GM12873 (cell line): ENCODE measurements around the gene AFP.

Experiments used
- TF ChIP-seq, protein P1 (sequence below): IDR thresholded peaks from 2 replicates; pipeline ENCODE4 v1.5.1; 2012; ENCODE audit warnings: low read depth, mild to moderate bottlenecking, moderate library complexity, low read length, control low read depth; ENCODE audit not compliant: insufficient read depth; ENCODE audit errors: missing control alignments

AFP gene

DNA sequence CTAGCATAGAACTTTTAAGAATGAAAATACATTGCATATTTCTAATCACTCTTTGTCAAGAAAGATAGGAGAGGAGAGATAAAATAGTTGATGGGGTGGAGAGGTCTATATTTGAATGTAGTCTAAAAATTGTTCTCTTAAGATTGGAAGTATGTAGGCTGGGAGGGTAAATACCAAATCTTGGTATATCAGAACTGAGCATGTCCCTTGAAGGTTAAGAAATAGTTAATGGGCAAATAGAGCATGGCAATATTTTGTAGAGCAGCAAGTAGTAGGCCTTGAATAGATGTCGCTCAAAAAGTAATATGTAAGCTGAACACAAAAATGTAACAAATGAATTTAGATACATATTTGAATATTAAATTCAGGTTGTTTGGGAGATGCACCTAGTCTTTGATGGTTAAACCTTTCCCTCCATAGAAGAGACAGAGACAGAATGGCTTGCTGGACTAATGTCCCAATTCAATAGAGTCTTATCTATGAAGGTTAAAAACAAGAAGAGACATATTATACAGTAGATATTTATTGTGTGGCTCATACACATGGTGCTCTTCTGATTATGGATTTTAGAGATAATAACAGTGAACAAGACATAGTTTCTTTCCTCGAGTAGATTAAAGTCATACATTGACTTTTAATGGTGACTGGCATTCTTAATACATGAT, 19.5 kb upstream of the AFP start:
- TF ChIP-seq, protein P1, sequence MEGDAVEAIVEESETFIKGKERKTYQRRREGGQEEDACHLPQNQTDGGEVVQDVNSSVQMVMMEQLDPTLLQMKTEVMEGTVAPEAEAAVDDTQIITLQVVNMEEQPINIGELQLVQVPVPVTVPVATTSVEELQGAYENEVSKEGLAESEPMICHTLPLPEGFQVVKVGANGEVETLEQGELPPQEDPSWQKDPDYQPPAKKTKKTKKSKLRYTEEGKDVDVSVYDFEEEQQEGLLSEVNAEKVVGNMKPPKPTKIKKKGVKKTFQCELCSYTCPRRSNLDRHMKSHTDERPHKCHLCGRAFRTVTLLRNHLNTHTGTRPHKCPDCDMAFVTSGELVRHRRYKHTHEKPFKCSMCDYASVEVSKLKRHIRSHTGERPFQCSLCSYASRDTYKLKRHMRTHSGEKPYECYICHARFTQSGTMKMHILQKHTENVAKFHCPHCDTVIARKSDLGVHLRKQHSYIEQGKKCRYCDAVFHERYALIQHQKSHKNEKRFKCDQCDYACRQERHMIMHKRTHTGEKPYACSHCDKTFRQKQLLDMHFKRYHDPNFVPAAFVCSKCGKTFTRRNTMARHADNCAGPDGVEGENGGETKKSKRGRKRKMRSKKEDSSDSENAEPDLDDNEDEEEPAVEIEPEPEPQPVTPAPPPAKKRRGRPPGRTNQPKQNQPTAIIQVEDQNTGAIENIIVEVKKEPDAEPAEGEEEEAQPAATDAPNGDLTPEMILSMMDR: no peak

DNA sequence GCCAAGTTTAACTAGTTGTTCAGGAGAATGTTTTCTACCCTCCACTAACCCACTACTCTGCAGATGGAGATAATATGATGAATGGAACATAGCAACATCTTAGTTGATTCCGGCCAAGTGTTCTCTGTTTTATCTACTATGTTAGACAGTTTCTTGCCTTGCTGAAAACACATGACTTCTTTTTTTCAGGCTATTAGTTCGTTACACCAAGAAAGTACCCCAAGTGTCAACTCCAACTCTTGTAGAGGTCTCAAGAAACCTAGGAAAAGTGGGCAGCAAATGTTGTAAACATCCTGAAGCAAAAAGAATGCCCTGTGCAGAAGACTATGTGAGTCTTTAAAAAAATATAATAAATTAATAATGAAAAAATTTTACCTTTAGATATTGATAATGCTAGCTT, 18.7 kb upstream of the AFP start:
- TF ChIP-seq, protein P1: no peak

DNA sequence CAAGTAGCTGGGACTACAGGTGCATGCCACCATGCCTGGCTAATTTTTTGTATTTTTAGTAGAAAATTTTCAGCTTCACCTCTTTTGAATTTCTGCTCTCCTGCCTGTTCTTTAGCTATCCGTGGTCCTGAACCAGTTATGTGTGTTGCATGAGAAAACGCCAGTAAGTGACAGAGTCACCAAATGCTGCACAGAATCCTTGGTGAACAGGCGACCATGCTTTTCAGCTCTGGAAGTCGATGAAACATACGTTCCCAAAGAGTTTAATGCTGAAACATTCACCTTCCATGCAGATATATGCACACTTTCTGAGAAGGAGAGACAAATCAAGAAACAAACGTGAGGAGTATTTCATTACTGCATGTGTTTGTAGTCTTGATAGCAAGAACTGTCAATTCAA, 18.0 kb upstream of the AFP start:
- TF ChIP-seq, protein P1: no peak

- TF ChIP-seq, protein P1: no peak
These were observed 17.3 kb upstream of the AFP start for GRCh38 chr4:73418677-73419076.

DNA sequence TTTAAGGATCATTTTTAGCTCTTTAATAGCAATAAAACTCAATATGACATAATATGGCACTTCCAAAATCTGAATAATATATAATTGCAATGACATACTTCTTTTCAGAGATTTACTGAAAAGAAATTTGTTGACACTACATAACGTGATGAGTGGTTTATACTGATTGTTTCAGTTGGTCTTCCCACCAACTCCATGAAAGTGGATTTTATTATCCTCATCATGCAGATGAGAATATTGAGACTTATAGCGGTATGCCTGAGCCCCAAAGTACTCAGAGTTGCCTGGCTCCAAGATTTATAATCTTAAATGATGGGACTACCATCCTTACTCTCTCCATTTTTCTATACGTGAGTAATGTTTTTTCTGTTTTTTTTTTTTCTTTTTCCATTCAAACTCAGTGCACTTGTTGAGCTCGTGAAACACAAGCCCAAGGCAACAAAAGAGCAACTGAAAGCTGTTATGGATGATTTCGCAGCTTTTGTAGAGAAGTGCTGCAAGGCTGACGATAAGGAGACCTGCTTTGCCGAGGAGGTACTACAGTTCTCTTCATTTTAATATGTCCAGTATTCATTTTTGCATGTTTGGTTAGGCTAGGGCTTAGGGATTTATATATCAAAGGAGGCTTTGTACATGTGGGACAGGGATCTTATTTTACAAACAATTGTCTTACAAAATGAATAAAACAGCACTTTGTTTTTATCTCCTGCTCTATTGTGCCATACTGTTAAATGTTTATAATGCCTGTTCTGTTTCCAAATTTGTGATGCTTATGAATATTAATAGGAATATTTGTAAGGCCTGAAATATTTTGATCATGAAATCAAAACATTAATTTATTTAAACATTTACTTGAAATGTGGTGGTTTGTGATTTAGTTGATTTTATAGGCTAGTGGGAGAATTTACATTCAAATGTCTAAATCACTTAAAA, 16.6 kb upstream of the AFP start:
- TF ChIP-seq, protein P1: no peak

DNA sequence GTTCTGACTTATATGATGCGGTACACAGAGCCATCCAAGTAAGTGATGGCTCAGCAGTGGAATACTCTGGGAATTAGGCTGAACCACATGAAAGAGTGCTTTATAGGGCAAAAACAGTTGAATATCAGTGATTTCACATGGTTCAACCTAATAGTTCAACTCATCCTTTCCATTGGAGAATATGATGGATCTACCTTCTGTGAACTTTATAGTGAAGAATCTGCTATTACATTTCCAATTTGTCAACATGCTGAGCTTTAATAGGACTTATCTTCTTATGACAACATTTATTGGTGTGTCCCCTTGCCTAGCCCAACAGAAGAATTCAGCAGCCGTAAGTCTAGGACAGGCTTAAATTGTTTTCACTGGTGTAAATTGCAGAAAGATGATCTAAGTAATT, 15.4 kb upstream of the AFP start:
- TF ChIP-seq, protein P1: no peak

- TF ChIP-seq, protein P1: no peak
These were observed 14.1 kb upstream of the AFP start for GRCh38 chr4:73421708-73422457.
